ENCODE data around the gene NPPB. TPM values are rescaled to one million over a fixed set of nuclear protein-coding genes. Genes with fewer than 3 reads are reported as not detected.

The NPPB gene
- polyA plus RNA-seq, 4 donors, result 0.39 to 145 (median 19.7) TPM; not detected in 1

DNA sequence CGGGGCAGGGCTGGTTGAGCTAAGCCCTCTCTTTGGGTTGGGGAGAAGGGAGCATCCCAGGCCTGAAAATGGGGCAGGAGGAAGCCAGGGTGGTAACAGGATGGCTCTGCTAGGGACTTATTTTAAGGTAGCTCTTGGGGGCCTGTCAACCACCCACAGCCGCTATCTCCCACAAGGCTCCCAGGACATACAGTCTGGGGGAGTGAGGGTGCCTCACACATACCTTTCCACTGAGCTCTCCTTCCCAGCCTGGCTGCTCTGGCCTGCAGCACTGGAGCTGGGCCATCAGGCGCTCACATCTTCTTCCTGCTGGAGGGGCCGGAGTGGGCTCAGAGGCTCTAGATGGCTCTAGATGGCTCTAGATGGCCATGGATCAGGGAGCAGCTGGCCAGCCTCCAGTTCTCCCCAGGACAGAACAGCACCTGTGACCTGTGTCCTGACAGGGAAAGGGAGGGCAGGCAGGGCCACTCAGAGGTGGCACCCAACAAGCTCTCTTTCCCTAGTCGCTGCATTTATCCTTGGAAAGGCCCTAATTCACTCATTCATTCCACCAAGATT, 11.0 kb upstream of the NPPB start:
- no peak for FAIRE-seq
- no peaks in the 10 kb centered on the region for H3K4me1 ChIP-seq (ENCODE audit: control insufficient read depth in 3 of 3, insufficient read depth in 2 of 3, low read depth in 1 of 3, low read length in 2 of 3)
- peaks cover 0 to 3% (median 0%) of the 10 kb centered on the region in 3 donors for H3K27me3 ChIP-seq (ENCODE audit: control insufficient read depth in 3 of 3, insufficient read depth in 3 of 3, low read length in 3 of 3)
- H3K36me3 ChIP-seq (ENCODE audit: control insufficient read depth in 3 of 3, insufficient read depth in 2 of 3, low read depth in 1 of 3, low read length in 3 of 3), result no peaks in the 10 kb centered on the region
- no peak overlapping the region for H3K27ac ChIP-seq (ENCODE audit: low read depth in 1 of 3, low read length in 2 of 3)
- no peak for DNase-seq
- no peaks in the 10 kb centered on the region for H3K9me3 ChIP-seq (ENCODE audit: control insufficient read depth in 2 of 2, insufficient read depth in 1 of 2, low read depth in 1 of 2, low read length in 1 of 2)
- 75 to 84% (median 84%) methylated on average over 5 of the region's 5 CpGs for WGBS, 3 donors
- H3K4me3 ChIP-seq (ENCODE audit: low read depth in 1 of 3, low read length in 3 of 3), result no peak overlapping the region

GRCh38 chr1:11869104-11869503, 10.4 kb upstream of the NPPB start:
- WGBS, 3 donors, result 73 to 87% (median 81%) methylated on average over 3 of the region's 3 CpGs
- no peak overlapping the region for H3K27ac ChIP-seq (ENCODE audit: low read depth in 1 of 3, low read length in 2 of 3)
- H3K9me3 ChIP-seq (ENCODE audit: control insufficient read depth in 2 of 2, insufficient read depth in 1 of 2, low read depth in 1 of 2, low read length in 1 of 2), result no peaks in the 10 kb centered on the region
- no peak overlapping the region for H3K4me3 ChIP-seq (ENCODE audit: low read depth in 1 of 3, low read length in 3 of 3)
- peaks cover 0 to 3% (median 0%) of the 10 kb centered on the region in 3 donors for H3K27me3 ChIP-seq (ENCODE audit: control insufficient read depth in 3 of 3, insufficient read depth in 3 of 3, low read length in 3 of 3)
- no peaks in the 10 kb centered on the region for H3K36me3 ChIP-seq (ENCODE audit: control insufficient read depth in 3 of 3, insufficient read depth in 2 of 3, low read depth in 1 of 3, low read length in 3 of 3)
- H3K4me1 ChIP-seq (ENCODE audit: control insufficient read depth in 3 of 3, insufficient read depth in 2 of 3, low read depth in 1 of 3, low read length in 2 of 3), result no peaks in the 10 kb centered on the region
- DNase-seq (no peak), FAIRE-seq (no peak)

DNA sequence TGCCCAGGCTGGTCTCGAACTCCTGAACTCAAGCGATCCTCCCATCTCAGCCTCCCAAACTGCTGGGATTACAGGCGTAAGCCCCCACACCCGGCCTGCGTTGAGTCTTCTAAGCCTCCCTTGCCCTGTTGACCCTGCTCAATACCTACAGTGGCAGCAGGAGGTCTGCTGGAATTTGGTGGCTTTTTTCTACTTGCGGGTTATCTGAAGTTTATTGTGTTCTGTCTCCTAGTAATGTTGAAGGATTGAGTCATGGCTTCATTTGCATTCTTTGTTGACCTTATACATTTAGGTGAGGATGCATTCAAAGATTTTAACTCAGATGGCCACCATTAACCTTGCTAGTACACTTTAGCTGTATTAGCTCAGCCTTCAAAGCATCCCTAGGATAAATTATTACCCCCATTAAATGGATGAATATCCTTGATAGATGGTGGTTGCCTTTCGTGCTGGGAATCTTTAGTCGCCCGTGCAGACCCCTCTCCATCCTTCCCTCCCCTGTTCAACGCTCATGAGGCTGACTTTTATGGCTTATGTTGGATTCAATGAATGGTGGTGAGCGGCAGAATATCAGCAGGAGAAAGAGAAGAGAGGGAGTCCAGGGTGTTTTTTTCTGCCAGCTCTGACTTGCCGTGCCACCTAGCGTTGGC, 9.7 kb upstream of the NPPB start:
- FAIRE-seq, result no peak
- H3K4me1 ChIP-seq (ENCODE audit: control insufficient read depth in 3 of 3, insufficient read depth in 2 of 3, low read depth in 1 of 3, low read length in 2 of 3), result no peaks in the 10 kb centered on the region
- no peaks in the 10 kb centered on the region for H3K9me3 ChIP-seq (ENCODE audit: control insufficient read depth in 2 of 2, insufficient read depth in 1 of 2, low read depth in 1 of 2, low read length in 1 of 2)
- H3K27ac ChIP-seq (ENCODE audit: low read depth in 1 of 3, low read length in 2 of 3), result no peak overlapping the region
- 70 to 76% (median 73%) methylated on average over 13 of the region's 13 CpGs for WGBS, 3 donors
- no peak for DNase-seq
- peaks cover 0 to 3% (median 2%) of the 10 kb centered on the region in 3 donors for H3K27me3 ChIP-seq (ENCODE audit: control insufficient read depth in 3 of 3, insufficient read depth in 3 of 3, low read length in 3 of 3)
- H3K4me3 ChIP-seq (ENCODE audit: low read depth in 1 of 3, low read length in 3 of 3), result no peak overlapping the region
- no peaks in the 10 kb centered on the region for H3K36me3 ChIP-seq (ENCODE audit: control insufficient read depth in 3 of 3, insufficient read depth in 2 of 3, low read depth in 1 of 3, low read length in 3 of 3)

GRCh38 chr1:11862890-11863289, 4.1 kb upstream of the NPPB start:
- Histone ChIP-seq H3K4me3 (ENCODE audit: low read depth in 1 of 3, low read length in 3 of 3) (no peak overlapping the region), H3K4me1 (ENCODE audit: control insufficient read depth in 3 of 3, insufficient read depth in 2 of 3, low read depth in 1 of 3, low read length in 2 of 3) (peaks cover 0 to 5% (median 0%) of the 10 kb centered on the region in 3 donors), H3K36me3 (ENCODE audit: control insufficient read depth in 3 of 3, insufficient read depth in 2 of 3, low read depth in 1 of 3, low read length in 3 of 3) (no peaks in the 10 kb centered on the region), H3K27me3 (ENCODE audit: control insufficient read depth in 3 of 3, insufficient read depth in 3 of 3, low read length in 3 of 3) (peaks cover 0 to 24% (median 17%) of the 10 kb centered on the region in 3 donors), H3K9me3 (ENCODE audit: control insufficient read depth in 2 of 2, insufficient read depth in 1 of 2, low read depth in 1 of 2, low read length in 1 of 2) (no peaks in the 10 kb centered on the region), H3K27ac (ENCODE audit: low read depth in 1 of 3, low read length in 2 of 3) (no peak overlapping the region)
- no peak for FAIRE-seq
- DNase-seq, result no peak
- 22 to 40% (median 29%) methylated on average over 6 of the region's 6 CpGs for WGBS, 3 donors

GRCh38 chr1:11860587-11860986, 1.8 kb upstream of the NPPB start:
- H3K9me3 ChIP-seq (ENCODE audit: control insufficient read depth in 2 of 2, insufficient read depth in 1 of 2, low read depth in 1 of 2, low read length in 1 of 2), result no peaks in the 10 kb centered on the region
- H3K27me3 ChIP-seq (ENCODE audit: control insufficient read depth in 3 of 3, insufficient read depth in 3 of 3, low read length in 3 of 3), result peaks cover 2 to 29% (median 23%) of the 10 kb centered on the region in 3 donors
- H3K27ac ChIP-seq (ENCODE audit: low read depth in 1 of 3, low read length in 2 of 3), result no peak overlapping the region
- H3K4me3 ChIP-seq (ENCODE audit: low read depth in 1 of 3, low read length in 3 of 3), result no peak overlapping the region
- DNase-seq (no peak), FAIRE-seq (no peak)
- 47 to 75% (median 62%) methylated on average over 1 of the region's 1 CpG for WGBS, 3 donors
- no peaks in the 10 kb centered on the region for H3K36me3 ChIP-seq (ENCODE audit: control insufficient read depth in 3 of 3, insufficient read depth in 2 of 3, low read depth in 1 of 3, low read length in 3 of 3)
- H3K4me1 ChIP-seq (ENCODE audit: control insufficient read depth in 3 of 3, insufficient read depth in 2 of 3, low read depth in 1 of 3, low read length in 2 of 3), result peaks cover 0 to 5% (median 0%) of the 10 kb centered on the region in 3 donors

DNA sequence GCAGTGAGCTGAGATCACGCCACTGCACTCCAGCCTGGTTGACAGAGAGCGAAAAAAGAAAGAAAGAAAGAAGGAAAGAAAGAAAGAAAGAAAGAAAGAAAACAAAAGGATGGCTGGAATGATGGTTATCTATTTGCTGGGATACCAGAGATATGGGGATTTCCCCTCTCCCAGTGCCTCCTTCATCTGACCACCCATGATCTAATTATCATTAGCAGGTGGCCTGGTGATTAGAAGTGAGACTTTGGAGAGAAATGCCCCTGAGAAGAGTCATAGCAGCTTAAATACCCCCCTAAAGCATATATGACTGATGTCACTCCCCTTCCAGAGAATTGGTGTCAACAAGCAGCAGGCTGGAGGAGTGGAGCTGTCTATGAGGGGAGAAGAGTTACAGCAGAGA, 1.3 kb upstream of the NPPB start:
- FAIRE-seq, result no peak
- WGBS, 3 donors, result 46 to 66% (median 62%) methylated on average over 2 of the region's 2 CpGs
- H3K27me3 ChIP-seq (ENCODE audit: control insufficient read depth in 3 of 3, insufficient read depth in 3 of 3, low read length in 3 of 3), result peaks cover 2 to 29% (median 23%) of the 10 kb centered on the region in 3 donors

GRCh38 chr1:11858968-11859871, 475 bp upstream of the NPPB start:
- Histone ChIP-seq H3K9me3 (ENCODE audit: control insufficient read depth in 2 of 2, insufficient read depth in 1 of 2, low read depth in 1 of 2, low read length in 1 of 2) (no peaks in the 10 kb centered on the region), H3K36me3 (ENCODE audit: control insufficient read depth in 3 of 3, insufficient read depth in 2 of 3, low read depth in 1 of 3, low read length in 3 of 3) (no peaks in the 10 kb centered on the region), H3K4me3 (ENCODE audit: low read depth in 1 of 3, low read length in 3 of 3) (no peak overlapping the region), H3K27ac (ENCODE audit: low read depth in 1 of 3, low read length in 2 of 3) (no peak overlapping the region), H3K27me3 (ENCODE audit: control insufficient read depth in 3 of 3, insufficient read depth in 3 of 3, low read length in 3 of 3) (peaks cover 2 to 29% (median 23%) of the 10 kb centered on the region in 3 donors), H3K4me1 (ENCODE audit: control insufficient read depth in 3 of 3, insufficient read depth in 2 of 3, low read depth in 1 of 3, low read length in 2 of 3) (peaks cover 0 to 5% (median 0%) of the 10 kb centered on the region in 3 donors)
- FAIRE-seq (no peak), DNase-seq (peak; percentile 32 to 86)
- WGBS, 3 donors, result 4 to 5% (median 4%) methylated on average over 41 to 53 of the region's 53 CpGs

More for the DNA sequence above, 1.3 kb upstream of the NPPB start:
- H3K4me3 ChIP-seq (ENCODE audit: low read depth in 1 of 3, low read length in 3 of 3), result no peak overlapping the region
- no peaks in the 10 kb centered on the region for H3K36me3 ChIP-seq (ENCODE audit: control insufficient read depth in 3 of 3, insufficient read depth in 2 of 3, low read depth in 1 of 3, low read length in 3 of 3)
- no peak overlapping the region for H3K27ac ChIP-seq (ENCODE audit: low read depth in 1 of 3, low read length in 2 of 3)
- no peaks in the 10 kb centered on the region for H3K9me3 ChIP-seq (ENCODE audit: control insufficient read depth in 2 of 2, insufficient read depth in 1 of 2, low read depth in 1 of 2, low read length in 1 of 2)
- no peak for DNase-seq
- H3K4me1 ChIP-seq (ENCODE audit: control insufficient read depth in 3 of 3, insufficient read depth in 2 of 3, low read depth in 1 of 3, low read length in 2 of 3), result peaks cover 0 to 5% (median 0%) of the 10 kb centered on the region in 3 donors

GRCh38 chr1:11858158-11858557, 587 bp downstream of the NPPB start:
- peaks cover 2 to 27% (median 23%) of the 10 kb centered on the region in 3 donors for H3K27me3 ChIP-seq (ENCODE audit: control insufficient read depth in 3 of 3, insufficient read depth in 3 of 3, low read length in 3 of 3)
- H3K9me3 ChIP-seq (ENCODE audit: control insufficient read depth in 2 of 2, insufficient read depth in 1 of 2, low read depth in 1 of 2, low read length in 1 of 2), result no peaks in the 10 kb centered on the region
- no peaks in the 10 kb centered on the region for H3K36me3 ChIP-seq (ENCODE audit: control insufficient read depth in 3 of 3, insufficient read depth in 2 of 3, low read depth in 1 of 3, low read length in 3 of 3)
- FAIRE-seq, result no peak
- H3K4me1 ChIP-seq (ENCODE audit: control insufficient read depth in 3 of 3, insufficient read depth in 2 of 3, low read depth in 1 of 3, low read length in 2 of 3), result peaks cover 0 to 5% (median 0%) of the 10 kb centered on the region in 3 donors
- no peak for DNase-seq
- H3K27ac ChIP-seq (ENCODE audit: low read depth in 1 of 3, low read length in 2 of 3), result no peak overlapping the region
- no peak overlapping the region for H3K4me3 ChIP-seq (ENCODE audit: low read depth in 1 of 3, low read length in 3 of 3)
- 70 to 83% (median 76%) methylated on average over 11 to 14 of the region's 14 CpGs for WGBS, 3 donors
